GM21367 (cell line): ENCODE data around the gene SLC25A23.

Experiments used
- ATAC-seq: cut with Tn5 transposase; IDR thresholded peaks from one replicate; pipeline ENCODE4 v1.9.1; 2021; ENCODE audit not compliant: unreplicated experiment

Gene SLC25A23

DNA sequence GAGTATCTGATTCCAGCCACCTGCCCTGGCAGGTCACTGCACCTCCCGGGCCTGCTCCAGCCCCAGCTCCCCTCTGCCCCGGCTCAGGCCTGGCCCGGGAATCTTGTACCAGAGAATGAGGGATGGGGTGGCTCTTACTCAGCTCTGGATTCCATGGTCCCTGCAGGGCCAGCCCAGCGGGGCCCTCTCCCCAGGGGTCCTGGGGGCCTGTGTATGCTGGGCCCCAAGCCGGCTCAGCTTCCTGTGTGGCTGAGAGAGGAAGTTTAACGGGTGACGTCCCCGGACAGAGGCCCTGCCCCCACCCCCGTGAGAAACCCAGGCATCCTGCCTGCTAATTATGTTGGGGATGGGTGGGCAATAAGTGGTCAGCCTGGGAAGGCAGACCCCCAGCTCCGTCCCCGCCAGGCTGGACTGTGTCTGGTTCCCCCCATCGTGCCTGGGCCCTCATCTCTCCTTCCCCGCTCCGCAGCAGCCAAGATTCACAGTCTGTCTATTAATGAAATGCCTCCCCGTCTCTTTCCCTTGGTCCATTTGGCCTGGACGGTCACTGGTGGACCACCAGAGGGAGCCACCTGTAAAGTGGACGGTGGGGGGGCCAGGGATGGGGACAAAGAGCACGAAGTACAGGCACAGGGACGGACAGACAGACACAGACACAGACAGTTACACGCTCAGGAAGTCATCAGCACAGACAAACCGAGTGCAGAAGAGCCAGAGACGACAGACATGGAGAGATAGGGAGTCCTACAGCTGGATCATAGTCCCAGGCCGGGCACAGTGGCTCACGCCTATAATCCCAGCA, 22.1 kb upstream of the SLC25A23 start, which contains the start of gene DENND1C:
TSS of gene DENND1C (minus strand) at position 247 of the 802 bp plus-strand sequence. CDS start at position 155, 92 bp downstream.
- no peak for ATAC-seq

DNA sequence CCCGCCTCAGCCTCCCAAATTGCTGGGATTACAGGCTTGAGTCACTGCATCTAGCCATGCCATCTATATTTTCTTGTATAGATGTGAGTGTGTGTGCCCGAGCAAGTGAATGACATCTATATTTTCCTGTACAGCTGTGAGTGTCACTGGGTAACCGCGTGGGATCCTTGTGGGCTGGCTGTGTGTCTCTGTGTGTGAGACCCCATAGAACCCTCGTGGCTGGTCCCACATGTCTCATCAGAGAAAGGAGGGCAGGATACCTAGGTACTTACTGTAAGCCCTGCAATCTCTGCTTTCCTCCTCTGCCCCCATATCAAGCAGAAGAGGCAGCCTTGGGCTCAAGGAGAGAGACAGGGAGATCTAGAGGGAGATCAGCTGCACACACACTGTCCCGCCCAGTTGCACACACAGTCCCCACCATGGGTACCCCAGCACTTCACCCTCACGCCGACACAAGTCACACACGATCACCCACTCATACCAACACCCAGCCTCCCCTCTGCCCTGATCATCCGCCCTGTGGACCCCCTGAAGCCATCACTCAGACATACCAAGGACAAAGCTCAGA, 21.3 kb upstream of the SLC25A23 start:
- ATAC-seq: no peak

DNA sequence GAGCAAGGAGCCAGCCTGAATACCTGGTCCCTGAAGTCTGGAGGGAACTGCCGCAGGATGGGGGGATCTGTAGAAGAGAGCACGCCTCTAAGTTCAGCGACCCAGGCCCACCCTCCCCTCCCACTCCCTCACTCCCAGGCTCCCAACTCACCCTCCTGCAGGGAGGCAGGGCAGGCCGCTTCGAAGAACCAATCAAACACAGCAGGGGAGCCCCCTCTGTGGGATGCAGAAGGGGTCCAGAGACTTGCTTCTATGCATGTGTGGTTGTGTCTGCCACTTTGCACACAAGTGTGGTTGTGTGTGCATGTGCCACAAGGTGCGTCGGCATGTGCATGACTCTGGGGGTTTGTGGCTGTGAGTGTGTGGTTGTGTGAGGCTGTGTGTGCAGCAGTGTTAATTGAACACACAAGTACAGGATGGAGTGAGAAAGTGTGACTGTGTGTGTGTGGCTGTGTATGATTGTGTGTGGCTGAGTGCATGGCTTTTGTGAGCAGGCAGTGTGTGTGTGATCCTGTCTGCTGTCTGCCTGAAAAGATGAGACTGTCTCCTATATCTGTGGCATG, 20.3 kb upstream of the SLC25A23 start:
- ATAC-seq: no peak

DNA sequence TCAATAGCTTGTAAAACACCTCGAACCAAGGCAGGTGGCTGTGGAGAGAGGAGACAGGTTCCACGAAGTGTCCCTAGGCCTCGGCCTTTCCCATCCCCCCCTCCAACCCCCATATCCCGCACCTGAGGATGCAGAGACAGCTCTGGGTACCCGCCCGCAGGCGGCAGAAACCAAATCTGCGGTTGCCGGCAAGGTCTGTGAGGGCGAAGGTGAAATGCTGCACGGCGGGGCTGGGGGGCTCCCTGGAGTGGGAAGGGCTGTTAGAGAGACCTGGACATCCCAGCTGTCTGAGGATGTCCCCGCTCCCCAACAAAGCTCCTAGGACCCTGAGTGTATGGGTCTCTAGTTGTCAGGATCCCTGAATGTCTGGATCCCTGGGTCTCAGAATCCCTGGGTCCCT, 19.2 kb upstream of the SLC25A23 start:
- ATAC-seq: no peak

DNA sequence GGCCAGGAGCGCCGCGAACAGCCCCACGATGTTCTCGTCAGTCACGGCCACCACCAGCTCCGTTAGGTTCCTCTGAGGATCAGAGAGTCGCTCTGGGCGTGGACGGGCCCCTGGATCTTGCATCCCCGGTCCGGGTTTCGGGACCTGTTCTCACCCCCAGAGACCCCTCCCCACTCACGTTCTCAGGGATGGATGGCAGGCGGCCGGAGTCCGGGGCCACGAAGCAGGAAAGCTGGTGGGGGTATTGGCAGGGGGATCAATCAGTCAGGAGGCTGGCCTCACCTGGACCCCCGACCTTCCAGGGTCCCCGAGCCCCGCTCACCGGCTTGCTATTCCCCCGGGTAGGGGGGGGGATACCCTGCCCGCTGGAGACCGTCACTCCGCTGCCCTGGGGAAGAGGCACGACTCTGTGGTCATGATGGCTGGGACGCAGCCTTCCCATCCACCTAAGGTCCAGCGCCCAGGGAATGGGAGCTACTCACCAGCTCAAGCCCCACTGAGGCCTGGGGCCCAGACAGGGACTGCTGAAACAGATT, 17.4 kb upstream of the SLC25A23 start:
- ATAC-seq: no peak

DNA sequence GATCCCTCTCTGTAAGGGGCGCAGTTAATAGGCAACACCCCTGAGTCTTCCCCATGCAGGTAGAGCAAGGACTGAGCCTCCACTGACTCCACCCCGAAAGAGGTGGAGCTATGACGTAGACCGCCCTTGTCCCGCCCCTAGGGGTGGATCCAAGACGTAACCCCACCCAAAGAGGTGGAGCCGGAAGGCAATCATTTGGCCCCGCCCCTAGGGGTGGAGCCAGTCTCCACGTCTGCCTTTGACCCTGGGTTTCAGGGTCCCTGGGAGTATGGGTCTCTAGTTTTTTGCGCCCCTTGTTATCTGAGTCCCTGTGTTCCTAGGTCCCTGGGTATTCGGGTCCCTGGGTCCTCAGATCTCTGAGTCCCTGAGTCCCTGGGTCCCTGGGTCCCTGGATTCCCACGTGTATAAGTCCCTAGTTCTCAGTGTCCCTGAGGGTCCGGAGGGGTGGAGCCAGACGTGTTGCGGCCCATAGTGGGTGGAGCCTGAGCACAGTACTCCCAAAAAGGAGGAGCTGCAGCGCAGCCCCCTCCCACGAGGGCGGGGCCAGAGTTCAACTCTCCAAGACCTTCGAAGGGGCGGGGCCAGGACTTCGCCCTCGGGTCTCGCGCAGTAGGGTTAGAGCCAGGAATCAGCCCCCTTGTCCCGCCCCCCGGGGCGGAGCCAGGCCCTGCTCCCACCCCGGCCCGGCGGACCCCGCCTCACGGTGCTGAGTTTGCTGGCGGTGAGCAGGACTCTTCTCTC, 16.7 kb upstream of the SLC25A23 start:
- no peak for ATAC-seq

DNA sequence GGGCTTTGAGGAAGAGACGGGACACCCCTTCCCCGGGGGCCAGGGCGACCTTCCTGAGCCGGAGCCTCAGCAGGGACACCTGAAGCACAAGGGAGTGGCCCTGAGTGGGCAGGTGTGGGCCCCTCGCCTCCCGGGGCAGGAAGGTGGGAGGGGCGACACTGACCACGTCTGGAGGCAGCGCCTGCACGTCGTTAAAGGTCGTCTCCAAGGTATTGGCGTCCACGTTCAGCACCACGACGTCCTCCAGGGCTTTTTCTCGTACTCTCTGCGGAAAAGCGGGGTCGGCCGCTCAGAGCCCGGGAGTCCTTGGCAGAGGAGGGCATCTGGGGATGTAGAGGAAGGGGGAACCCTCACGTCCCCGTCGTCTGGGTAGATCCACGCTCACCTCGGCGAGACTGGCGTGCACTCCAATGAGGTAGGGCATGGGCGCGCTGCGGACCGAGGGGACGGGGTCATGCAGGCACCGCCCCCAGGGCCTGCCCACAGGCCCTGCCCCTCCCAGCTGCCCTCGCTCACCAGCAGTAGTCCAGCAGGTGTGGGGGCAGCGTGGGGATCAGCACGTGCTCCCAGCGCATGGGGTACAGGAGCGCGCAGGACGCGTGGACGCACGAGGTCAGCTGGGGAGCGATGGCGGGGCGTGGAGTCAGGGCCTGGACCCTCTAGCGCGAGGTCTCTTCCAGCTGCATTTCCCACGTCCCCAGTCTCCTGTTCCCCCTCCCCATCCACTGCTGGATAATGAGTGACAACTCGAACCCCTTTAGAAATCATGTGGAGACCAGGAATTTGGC, 15.9 kb upstream of the SLC25A23 start:
- no peak for ATAC-seq

DNA sequence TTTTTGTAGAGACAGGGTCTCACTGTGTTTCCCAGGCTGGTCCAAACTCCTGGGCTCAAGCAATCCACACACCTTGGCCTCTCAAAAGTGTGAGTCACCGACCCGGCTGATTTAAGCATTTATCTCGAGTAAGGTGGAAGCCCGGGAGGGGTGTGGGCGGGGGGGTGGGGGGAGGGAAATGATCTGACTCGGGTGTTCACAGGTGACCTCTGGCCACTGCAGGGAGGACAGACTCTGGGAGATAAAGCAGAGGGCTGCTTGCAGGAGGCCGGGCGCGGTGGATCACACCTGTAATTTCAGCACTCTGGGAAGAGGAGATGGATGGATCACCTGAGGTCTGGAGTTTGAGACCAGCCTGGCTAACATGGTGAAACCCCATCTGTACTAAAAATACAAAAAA, 14.1 kb upstream of the SLC25A23 start:
- no peak for ATAC-seq

DNA sequence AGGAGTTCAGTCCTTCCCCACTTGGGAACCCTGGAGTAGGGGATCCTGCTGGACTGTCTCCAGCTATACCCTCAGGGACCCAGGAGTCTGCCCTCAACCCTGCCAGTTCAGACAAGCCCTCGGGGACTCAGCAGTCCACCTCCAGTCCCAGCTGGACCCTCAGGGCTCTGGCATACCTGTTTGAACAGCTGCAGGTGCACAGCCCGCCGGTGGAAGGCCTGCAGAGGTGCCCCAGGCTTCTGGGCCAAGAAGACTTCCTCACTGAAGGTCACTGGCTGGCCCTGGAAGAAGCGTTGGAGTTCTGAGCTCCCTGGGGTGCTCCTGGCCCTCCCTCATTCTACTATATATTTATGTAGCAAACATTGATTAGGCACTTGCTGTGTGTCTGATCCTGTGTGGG, 13.1 kb upstream of the SLC25A23 start:
- ATAC-seq: no peak

DNA sequence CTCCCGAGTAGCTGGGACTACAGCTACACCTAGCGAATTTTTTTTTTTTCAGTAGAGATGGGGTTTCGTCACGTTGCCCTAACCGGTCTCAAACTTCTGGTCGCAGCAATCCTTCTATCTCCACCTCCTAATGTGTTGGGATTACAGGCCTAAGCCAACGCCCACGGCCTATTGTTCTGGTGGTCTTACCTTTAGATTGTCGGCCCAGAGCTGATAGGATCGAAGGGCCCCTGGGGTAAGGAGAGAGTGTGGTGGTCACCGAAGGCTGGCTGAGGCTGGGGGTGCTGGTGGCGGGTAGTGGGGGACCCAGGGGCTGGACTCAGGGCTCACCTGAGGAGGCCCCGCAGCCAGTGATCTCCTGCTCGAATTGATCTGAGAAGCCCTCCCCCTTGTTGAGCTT, 11.5 kb upstream of the SLC25A23 start:
- no peak for ATAC-seq

DNA sequence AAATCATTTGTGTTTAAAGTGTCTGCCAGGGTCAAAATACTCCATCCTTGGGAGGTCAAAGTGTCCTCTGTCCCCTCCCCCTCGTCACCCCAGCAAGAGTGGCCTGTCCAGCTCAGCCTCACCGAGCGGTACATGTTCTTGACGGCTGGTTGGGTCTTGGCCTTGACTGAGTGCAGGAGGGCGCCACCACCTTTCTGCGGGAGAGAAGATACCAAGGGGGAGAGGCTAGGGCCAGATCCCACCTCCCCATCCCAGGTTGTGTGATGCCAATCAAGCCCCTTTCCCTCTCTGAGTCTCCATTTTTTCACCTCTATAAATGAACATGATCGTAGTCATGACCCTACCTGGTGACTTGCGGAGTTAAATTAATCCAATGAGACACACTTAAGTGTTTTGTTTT, 10.6 kb upstream of the SLC25A23 start:
- no peak for ATAC-seq

DNA sequence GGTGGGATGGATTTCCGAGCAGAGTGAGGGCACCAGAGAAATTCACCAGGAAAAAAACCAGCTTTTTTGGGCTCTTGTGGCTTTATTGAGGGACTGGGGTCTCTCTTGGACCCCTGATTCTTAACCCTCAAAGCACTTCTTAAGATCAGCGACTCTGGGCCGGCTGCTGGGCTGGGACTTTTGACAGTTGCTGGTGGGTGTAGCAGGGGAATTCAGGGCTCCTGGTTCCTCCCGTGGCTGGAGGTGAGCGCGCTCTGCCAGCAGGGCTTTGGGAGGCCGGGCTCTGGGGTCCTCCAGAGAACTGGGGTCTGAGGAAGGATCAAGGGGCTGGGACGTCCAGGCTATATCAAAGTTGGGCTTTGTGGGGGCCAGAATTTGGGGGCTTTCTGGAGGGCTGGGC, 7.8 kb upstream of the SLC25A23 start:
- ATAC-seq: no peak

DNA sequence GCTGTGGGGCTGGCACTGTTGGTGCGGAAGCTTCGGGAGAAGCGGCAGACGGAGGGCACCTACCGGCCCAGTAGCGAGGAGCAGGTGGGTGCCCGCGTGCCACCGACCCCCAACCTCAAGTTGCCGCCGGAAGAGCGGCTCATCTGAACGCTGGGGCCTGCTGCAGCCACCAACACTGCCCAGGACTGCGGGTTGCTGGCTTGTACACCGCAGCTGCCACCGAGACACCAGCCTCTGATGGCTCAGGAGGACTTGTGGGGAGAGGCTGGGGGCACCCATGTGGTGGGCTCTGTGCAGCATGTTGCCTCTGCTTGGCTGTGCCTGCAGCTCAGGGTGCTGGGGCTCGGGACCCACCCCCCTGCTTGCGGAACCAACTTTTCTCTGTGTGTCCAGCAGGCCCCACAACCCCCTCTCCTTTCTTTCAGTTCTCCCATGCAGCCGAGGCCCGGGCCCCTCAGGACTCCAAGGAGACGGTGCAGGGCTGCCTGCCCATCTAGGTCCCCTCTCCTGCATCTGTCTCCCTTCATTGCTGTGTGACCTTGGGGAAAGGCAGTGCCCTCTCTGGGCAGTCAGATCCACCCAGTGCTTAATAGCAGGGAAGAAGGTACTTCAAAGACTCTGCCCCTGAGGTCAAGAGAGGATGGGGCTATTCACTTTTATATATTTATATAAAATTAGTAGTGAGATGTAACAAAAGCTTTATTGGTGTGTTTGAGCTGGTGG, 7.1 kb upstream of the SLC25A23 start:
- ATAC-seq: no peak

DNA sequence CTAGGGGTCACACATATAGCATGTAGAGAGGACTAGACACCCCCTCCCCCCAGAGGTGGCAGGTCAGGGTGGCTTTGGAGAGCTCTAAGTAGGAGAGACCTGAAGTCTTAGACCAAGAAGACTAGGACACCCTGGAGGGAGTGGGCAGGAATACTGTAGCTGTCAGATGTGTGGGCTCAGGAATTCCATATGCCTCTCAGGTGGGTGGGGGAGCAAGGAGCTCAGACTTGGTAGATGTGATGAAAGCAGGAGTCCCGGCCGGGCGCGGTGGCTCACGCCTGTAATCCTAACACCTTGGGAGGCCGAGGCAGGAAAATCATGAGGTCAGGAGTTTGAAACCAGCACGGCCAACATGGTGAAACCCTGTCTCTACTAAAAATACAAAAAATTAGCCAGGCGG, 6.1 kb upstream of the SLC25A23 start:
- ATAC-seq: no peak

DNA sequence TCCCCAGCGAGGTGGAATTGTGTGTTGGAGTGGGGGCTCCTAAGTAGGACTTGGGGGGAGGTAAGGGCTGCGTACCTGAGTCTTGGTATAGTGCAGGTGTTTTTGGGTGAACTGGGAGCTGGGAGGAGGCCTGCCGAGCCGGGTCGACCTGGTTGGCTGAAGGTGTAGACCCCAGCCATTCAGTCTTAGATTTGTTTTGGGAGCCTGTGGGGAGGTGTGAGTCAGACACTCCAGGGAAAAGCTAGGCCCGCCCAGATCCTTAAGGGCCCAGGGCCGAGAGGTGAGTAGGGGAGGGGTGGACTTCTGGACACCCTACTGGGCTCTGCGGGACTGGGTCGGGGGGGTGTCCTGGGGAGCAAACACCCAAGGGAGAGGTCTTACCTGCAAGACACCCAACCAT, 5.4 kb upstream of the SLC25A23 start:
- ATAC-seq: no peak

DNA sequence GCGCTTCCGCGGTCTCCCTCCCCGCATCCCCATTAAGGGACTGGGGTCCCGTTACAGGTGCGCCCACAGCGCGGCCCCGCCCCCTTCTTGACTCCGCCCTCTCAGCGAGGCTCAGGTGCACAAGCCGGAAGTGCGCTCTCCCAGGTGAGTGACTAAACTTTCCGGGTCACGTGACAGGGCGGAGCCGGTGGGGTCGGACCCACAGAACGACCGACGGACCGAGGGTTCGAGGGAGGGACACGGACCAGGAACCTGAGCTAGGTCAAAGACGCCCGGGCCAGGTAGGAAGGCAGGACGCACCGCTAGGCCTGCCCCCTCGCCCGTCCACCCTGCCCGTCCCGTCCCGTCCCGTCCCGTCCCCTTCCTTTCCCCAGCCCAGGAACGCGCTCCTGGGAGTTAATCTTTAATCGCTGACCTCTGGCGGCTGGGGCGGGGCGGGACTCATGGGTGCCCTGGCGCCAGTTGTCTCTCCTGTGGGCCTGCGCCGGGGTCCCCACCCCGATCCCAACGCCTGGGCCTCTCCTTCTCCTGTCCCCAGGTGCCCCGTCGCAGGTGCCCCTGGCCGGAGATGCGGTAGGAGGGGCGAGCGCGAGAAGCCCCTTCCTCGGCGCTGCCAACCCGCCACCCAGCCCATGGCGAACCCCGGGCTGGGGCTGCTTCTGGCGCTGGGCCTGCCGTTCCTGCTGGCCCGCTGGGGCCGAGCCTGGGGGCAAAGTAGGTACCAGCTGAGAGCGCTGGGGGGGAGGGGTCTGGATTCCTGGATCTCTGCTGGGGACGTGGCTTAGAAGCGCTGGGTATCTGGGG, 4.7 kb upstream of the SLC25A23 start, which contains the start of gene CRB3:
TSS of gene CRB3 (plus strand) at position 202 of the 804 bp plus-strand sequence. CDS start at position 633, 431 bp downstream.
- ATAC-seq: no peak

DNA sequence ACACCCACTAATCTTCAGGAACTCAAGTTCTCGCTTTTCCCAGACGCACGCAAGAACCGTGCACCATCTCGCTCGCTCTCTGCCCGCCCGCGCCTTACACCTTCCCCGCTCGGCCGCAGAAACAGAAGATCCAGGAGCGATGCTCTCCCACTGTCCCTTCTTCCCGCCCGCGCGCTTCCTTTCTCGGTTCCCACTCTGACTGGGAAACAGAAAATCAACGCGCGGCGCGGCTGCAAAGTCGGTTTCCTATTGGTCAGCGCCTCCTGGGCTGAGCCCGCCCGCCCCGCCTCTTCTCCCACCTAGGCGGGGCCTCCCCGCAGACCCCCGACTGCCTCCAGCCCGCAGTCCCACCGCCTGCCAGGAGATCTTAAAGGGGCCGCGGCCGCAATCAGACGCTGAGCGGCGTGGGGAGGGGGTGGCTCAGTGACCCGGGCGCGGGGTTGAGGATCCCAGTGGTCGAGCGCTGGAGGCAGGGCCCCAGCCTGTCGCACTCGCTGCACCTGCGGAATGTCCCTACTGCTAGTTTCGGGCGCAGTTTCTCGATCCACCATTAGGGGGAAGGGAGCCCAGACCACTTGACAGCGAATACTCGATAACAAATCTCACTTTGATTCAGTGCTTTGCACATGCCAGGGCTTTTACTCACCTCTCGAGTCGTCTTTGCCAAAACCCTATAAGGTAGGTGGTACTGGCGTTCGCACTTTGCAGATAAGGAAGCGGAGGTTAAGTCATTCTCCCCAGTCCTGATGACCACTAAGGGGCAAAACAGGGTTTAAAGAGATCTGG, 700 bp upstream of the SLC25A23 start:
- peak; percentile 53 for ATAC-seq

DNA sequence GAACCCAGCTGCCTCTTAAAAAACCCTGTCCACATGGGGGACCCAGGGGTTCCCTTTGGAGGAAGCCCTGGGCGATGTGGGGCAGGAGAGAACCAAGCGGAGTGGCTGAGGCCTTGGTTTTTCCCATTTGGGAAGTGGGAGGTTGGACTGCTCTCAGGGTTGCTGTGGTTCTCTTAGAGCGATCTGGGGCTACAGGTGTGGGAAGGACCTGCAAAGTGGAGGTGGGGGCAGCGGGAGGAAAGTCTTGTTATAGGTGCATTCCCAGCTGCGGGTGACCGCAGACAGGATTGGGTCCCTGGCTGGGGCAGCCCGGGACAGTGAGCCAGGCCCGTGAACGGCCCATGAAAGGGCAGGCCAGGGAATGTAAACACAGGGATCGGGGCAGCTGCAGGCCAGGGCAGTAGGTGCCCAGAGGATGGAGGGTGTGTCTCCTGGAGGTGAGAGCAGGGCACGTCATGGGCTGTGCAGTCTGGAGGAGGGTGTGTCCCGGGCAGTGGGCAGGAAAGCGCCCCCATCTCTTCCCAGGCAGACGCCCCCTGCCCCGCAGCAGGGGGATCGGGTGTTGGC, 814 bp downstream of the SLC25A23 start:
- ATAC-seq: no peak
